Loucy (cell line): ENCODE results near the gene SMAD3.
A peak's percentile ranks its signal among the peaks of the same experiment; 100 is the strongest.

Source experiments
- H2AFZ ChIP-seq: fragments of 200-600 bp; sonication (generic); 2 replicates; pipeline ENCODE4 v1.6.0; 2016; ENCODE audit warnings: antibody characterized with exemption, mild to moderate bottlenecking, low read length, moderate library complexity
- H3F3A ChIP-seq: fragments of 200-600 bp; 2 replicates; pipeline ENCODE4 v1.6.0; 2016; ENCODE audit warnings: antibody characterized with exemption, low read depth, mild to moderate bottlenecking
- H3K27me3 ChIP-seq: fragments of 200-600 bp; sonication (generic); 2 replicates; pipeline ENCODE4 v1.6.1; 2014; ENCODE audit warnings: low read length, mild to moderate bottlenecking; ENCODE audit not compliant: insufficient read depth, poor library complexity, severe bottlenecking
- H3K36me3 ChIP-seq: fragments of 200-600 bp; sonication (generic); 2 replicates; pipeline ENCODE4 v1.6.1; 2016; ENCODE audit warnings: low read length; ENCODE audit not compliant: insufficient read depth
- H3K4me1 ChIP-seq: fragments of 200-600 bp; sonication (generic); 2 replicates; pipeline ENCODE4 v1.5.1; 2014; ENCODE audit warnings: low read length, mild to moderate bottlenecking; ENCODE audit not compliant: insufficient read depth, poor library complexity, severe bottlenecking
- H3K4me2 ChIP-seq: fragments of 200-600 bp; sonication (generic); 2 replicates; pipeline ENCODE4 v1.6.0; 2014; ENCODE audit warnings: antibody characterized with exemption, low read length, low read depth, mild to moderate bottlenecking; ENCODE audit not compliant: poor library complexity, severe bottlenecking
- H3K4me3 ChIP-seq: fragments of 200-600 bp; sonication (generic); 2 replicates; pipeline ENCODE4 v1.5.1; 2014; ENCODE audit warnings: low read length, mild to moderate bottlenecking, mixed read lengths; ENCODE audit not compliant: poor library complexity, severe bottlenecking
- H3K79me2 ChIP-seq: fragments of 200-600 bp; sonication (generic); 2 replicates; pipeline ENCODE4 v1.6.1; 2014; ENCODE audit warnings: low read length; ENCODE audit not compliant: insufficient read depth
- H3K9ac ChIP-seq: fragments of 200-600 bp; sonication (generic); 2 replicates; pipeline ENCODE4 v1.6.0; 2014; ENCODE audit warnings: mild to moderate bottlenecking, low read depth, low read length, moderate library complexity; ENCODE audit not compliant: poor library complexity, severe bottlenecking
- H3K9me2 ChIP-seq: fragments of 200-600 bp; sonication (generic); replicated peaks from 2 replicates; pipeline ENCODE4 v1.6.1; 2016; ENCODE audit warnings: low read depth, low read length, mixed read lengths
- H3K9me3 ChIP-seq: fragments of 200-600 bp; sonication (generic); 2 replicates; pipeline ENCODE4 v1.6.1; 2014; ENCODE audit warnings: mild to moderate bottlenecking, antibody characterized with exemption, low read length, low read depth; ENCODE audit not compliant: insufficient read depth
- H4K20me1 ChIP-seq: fragments of 200-600 bp; sonication (generic); 2 replicates; pipeline ENCODE4 v1.6.0; 2014; ENCODE audit warnings: antibody characterized with exemption, low read length, mild to moderate bottlenecking; ENCODE audit not compliant: insufficient read depth, poor library complexity, severe bottlenecking
- CTCF ChIP-seq: fragments of 200-600 bp; sonication (generic); conservative IDR thresholded peaks from 2 replicates; pipeline ENCODE4 v1.5.1; 2014; ENCODE audit warnings: mild to moderate bottlenecking, antibody characterized with exemption, low read length
- EZH2phosphoT487 ChIP-seq: fragments of 200-600 bp; IDR thresholded peaks from 2 replicates; pipeline ENCODE4 v1.6.1; 2018; ENCODE audit warnings: antibody characterized with exemption, mild to moderate bottlenecking, moderate library complexity, borderline replicate concordance

Gene SMAD3

GRCh38 chr15:67050522-67051087, 14.8 kb upstream of the SMAD3 start:
- H4K20me1 ChIP-seq, result no peaks in the 10 kb centered on the region
- H3K9ac ChIP-seq, result no peak overlapping the region
- no peak overlapping the region for H3K4me2 ChIP-seq
- H3K36me3 ChIP-seq, result no peaks in the 10 kb centered on the region
- H3K27me3 ChIP-seq, result no peaks in the 10 kb centered on the region
- no peak for TF ChIP-seq EZH2phosphoT487
- no peak for TF ChIP-seq CTCF
- H3K79me2 ChIP-seq, result no peaks in the 10 kb centered on the region
- H3K9me2 ChIP-seq, result no peaks in the 10 kb centered on the region
- peaks cover 24% of the 10 kb centered on the region for H3K4me1 ChIP-seq
- H3F3A ChIP-seq, result no peaks in the 10 kb centered on the region
- H3K9me3 ChIP-seq, result no peaks in the 10 kb centered on the region
- H3K4me3 ChIP-seq, result no peak overlapping the region
- H2AFZ ChIP-seq, result peak overlapping the region; percentile 40; the same call in 1 of the 2 replicates

GRCh38 chr15:67051088-67052045, 14.0 kb upstream of the SMAD3 start:
- Histone ChIP-seq H2AFZ (peak overlapping the region; percentile 40; the same call in 1 of the 2 replicates), H3K79me2 (no peaks in the 10 kb centered on the region), H3K36me3 (no peaks in the 10 kb centered on the region), H3F3A (no peaks in the 10 kb centered on the region), H3K4me1 (peaks cover 29% of the 10 kb centered on the region), H4K20me1 (no peaks in the 10 kb centered on the region), H3K9me2 (no peaks in the 10 kb centered on the region), H3K4me3 (no peak overlapping the region), H3K9me3 (no peaks in the 10 kb centered on the region), H3K4me2 (no peak overlapping the region), H3K27me3 (no peaks in the 10 kb centered on the region), H3K9ac (no peak overlapping the region)
- no peak for TF ChIP-seq CTCF
- TF ChIP-seq EZH2phosphoT487, result no peak

GRCh38 chr15:67054676-67055075, 10.7 kb upstream of the SMAD3 start:
- Histone ChIP-seq H2AFZ (no peak overlapping the region), H3K79me2 (no peaks in the 10 kb centered on the region), H4K20me1 (no peaks in the 10 kb centered on the region), H3K9me2 (no peaks in the 10 kb centered on the region), H3K4me3 (no peak overlapping the region), H3K4me1 (peaks cover 24% of the 10 kb centered on the region), H3F3A (no peaks in the 10 kb centered on the region), H3K4me2 (no peak overlapping the region), H3K27me3 (no peaks in the 10 kb centered on the region), H3K9me3 (no peaks in the 10 kb centered on the region), H3K9ac (no peak overlapping the region), H3K36me3 (no peaks in the 10 kb centered on the region)
- TF ChIP-seq EZH2phosphoT487 (no peak), CTCF (no peak)
